D721Med (cell line): ENCODE results near the gene PML.

Source experiments
- DNase-seq: peaks from one replicate; pipeline ENCODE4 v3.0.0; 2011; ENCODE audit warnings: low spot score; ENCODE audit not compliant: insufficient read length
- FAIRE-seq: peaks from 2 replicates; lab custom pipeline; 2011; peaks lifted over from hg19 to GRCh38; lab: Jason Lieb, UNC
- TF ChIP-seq, protein P1 (sequence below): IDR thresholded peaks from 2 replicates; pipeline ENCODE4 v1.5.1; 2012; ENCODE audit warnings: mild to moderate bottlenecking, control low read depth; ENCODE audit not compliant: insufficient read depth; ENCODE audit errors: missing control alignments

PML gene

DNA sequence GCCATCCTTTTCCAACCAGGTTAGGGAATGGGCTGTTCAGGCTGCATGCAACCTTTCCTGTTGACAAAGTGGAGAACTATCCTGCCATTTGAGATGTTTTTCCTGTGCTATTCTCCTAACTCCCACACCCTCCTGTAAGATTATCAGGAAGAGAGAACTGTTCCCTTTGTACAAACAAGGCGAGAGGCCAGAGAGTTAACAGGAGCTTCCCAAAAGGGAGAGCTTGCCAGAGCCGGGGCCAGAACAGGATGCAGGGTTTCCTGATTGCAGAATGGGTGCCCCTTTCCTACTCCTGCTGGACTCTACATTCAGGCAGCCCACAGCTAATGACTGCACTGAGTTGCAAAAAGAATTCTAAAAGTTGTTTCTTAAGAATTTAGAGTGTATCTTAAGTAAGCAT lies 17.1 kb downstream of the PML start:
- DNase-seq, result no peak

GRCh38 chr15:74013374-74013894 lies 18.9 kb downstream of the PML start:
- FAIRE-seq, result no peak

More for the DNA sequence above, 17.1 kb downstream of the PML start:
- FAIRE-seq, result no peak
- TF ChIP-seq, protein P1, sequence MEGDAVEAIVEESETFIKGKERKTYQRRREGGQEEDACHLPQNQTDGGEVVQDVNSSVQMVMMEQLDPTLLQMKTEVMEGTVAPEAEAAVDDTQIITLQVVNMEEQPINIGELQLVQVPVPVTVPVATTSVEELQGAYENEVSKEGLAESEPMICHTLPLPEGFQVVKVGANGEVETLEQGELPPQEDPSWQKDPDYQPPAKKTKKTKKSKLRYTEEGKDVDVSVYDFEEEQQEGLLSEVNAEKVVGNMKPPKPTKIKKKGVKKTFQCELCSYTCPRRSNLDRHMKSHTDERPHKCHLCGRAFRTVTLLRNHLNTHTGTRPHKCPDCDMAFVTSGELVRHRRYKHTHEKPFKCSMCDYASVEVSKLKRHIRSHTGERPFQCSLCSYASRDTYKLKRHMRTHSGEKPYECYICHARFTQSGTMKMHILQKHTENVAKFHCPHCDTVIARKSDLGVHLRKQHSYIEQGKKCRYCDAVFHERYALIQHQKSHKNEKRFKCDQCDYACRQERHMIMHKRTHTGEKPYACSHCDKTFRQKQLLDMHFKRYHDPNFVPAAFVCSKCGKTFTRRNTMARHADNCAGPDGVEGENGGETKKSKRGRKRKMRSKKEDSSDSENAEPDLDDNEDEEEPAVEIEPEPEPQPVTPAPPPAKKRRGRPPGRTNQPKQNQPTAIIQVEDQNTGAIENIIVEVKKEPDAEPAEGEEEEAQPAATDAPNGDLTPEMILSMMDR, result no peak

GRCh38 chr15:74019734-74020133 lies 25.2 kb downstream of the PML start:
- TF ChIP-seq, protein P1, result no peak
- FAIRE-seq (no peak), DNase-seq (no peak)

More at GRCh38 chr15:74013374-74013894, 18.9 kb downstream of the PML start:
- DNase-seq, result no peak
- TF ChIP-seq, protein P1, result no peak

- DNase-seq (no peak), FAIRE-seq (no peak)
- TF ChIP-seq, protein P1, result no peak
Observed at GRCh38 chr15:74022706-74023470, 28.4 kb downstream of the PML start.

DNA sequence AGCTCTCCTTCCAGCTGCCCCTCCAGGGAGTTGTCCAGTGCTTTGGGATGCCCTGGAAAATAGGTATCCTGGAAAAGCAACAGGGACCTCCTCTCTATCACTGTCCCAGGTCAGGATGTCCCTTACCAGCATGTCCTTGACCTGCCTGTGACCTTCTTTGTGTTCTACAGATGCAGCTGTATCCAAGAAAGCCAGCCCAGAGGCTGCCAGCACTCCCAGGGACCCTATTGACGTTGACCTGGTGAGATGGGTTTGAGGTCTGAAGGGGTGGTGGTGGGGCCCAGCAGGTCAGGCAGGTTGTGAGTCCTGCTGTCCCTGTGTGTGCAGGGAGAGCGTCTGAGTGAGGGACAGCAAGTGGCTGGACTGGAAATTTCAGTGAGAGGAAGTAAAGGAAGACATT lies 30.2 kb downstream of the PML start:
- TF ChIP-seq, protein P1, result no peak

GRCh38 chr15:74025436-74025835 lies 30.9 kb downstream of the PML start:
- TF ChIP-seq, protein P1, result no peak
- no peak for FAIRE-seq
- DNase-seq, result no peak

More for the DNA sequence above, 30.2 kb downstream of the PML start:
- DNase-seq (no peak), FAIRE-seq (no peak)

DNA sequence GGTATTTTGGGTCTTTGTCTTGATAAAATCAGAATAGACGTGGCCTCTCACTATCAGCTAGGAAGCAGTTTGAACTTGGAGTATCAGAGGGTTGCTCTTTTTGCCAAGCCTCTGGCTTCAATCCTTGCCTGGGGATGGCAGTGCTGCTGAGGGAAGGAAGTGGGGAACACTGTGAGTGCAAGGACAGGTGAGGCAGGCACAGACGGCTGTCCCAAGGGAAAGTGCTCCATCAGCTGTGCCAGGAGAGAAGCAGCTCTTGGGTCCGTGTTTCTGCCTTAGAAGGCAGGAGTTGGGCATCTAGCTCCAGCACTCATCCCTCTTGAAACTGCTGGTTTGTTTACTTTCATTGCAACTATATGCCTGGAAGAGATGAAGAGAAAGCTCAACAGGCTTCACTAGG lies 33.2 kb downstream of the PML start:
- TF ChIP-seq, protein P1, result no peak
- FAIRE-seq, result no peak
- DNase-seq, result no peak
